Omental fat pad (tissue), 4 donors: ENCODE measurements around the gene VTN. TPM values are rescaled to one million over a fixed set of nuclear protein-coding genes. Genes with fewer than 3 reads are reported as not detected.

Source experiments
- ATAC-seq: fragments of 150-250 bp; one replicate; pipeline ENCODE4 v1.9.1; 2016; ENCODE audit warnings: mild to moderate bottlenecking, moderate library complexity; ENCODE audit not compliant: low FRiP score
- DNase-seq: peaks from one replicate; pipeline ENCODE4 v3.0.0-alpha.2; 2019; ENCODE audit warnings: low spot score
- total RNA-seq, 4 donors: library from RNA; depleted of rRNA; stranded (reverse); fragments of >200 nt; gene quantifications; one replicate each; pipeline ENCODE4 v1.1.0, GENCODE V29; 2016
- TF ChIP-seq, protein P1 (sequence below), 3 donors: fragments of 450-650 bp; IDR thresholded peaks; one replicate each; pipeline ENCODE4 v1.5.1; 2016 to 2017; ENCODE audit warnings: antibody characterized with exemption in 3 of 3, mild to moderate bottlenecking in 3 of 3, moderate library complexity in 2 of 3

The VTN gene
- total RNA-seq, 4 donors from 2014 or later = 3.2 to 82.4 (median 14.7) TPM

- ATAC-seq (no peak), DNase-seq (no peak)
- TF ChIP-seq, protein P1, sequence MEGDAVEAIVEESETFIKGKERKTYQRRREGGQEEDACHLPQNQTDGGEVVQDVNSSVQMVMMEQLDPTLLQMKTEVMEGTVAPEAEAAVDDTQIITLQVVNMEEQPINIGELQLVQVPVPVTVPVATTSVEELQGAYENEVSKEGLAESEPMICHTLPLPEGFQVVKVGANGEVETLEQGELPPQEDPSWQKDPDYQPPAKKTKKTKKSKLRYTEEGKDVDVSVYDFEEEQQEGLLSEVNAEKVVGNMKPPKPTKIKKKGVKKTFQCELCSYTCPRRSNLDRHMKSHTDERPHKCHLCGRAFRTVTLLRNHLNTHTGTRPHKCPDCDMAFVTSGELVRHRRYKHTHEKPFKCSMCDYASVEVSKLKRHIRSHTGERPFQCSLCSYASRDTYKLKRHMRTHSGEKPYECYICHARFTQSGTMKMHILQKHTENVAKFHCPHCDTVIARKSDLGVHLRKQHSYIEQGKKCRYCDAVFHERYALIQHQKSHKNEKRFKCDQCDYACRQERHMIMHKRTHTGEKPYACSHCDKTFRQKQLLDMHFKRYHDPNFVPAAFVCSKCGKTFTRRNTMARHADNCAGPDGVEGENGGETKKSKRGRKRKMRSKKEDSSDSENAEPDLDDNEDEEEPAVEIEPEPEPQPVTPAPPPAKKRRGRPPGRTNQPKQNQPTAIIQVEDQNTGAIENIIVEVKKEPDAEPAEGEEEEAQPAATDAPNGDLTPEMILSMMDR (IDR thresholded peaks at IDR 0.05) = no peak
Measured at GRCh38 chr17:28396635-28397239, 26.6 kb upstream of the VTN start.

- ATAC-seq = no peak
- TF ChIP-seq, protein P1 (IDR thresholded peaks at IDR 0.05) = no peak
- DNase-seq = no peak
Measured at GRCh38 chr17:28395968-28396367, 25.9 kb upstream of the VTN start.

GRCh38 chr17:28395426-28395825 is 25.3 kb upstream of the VTN start:
- ATAC-seq = no peak
- DNase-seq = no peak
- TF ChIP-seq, protein P1 (IDR thresholded peaks at IDR 0.05) = no peak

DNA sequence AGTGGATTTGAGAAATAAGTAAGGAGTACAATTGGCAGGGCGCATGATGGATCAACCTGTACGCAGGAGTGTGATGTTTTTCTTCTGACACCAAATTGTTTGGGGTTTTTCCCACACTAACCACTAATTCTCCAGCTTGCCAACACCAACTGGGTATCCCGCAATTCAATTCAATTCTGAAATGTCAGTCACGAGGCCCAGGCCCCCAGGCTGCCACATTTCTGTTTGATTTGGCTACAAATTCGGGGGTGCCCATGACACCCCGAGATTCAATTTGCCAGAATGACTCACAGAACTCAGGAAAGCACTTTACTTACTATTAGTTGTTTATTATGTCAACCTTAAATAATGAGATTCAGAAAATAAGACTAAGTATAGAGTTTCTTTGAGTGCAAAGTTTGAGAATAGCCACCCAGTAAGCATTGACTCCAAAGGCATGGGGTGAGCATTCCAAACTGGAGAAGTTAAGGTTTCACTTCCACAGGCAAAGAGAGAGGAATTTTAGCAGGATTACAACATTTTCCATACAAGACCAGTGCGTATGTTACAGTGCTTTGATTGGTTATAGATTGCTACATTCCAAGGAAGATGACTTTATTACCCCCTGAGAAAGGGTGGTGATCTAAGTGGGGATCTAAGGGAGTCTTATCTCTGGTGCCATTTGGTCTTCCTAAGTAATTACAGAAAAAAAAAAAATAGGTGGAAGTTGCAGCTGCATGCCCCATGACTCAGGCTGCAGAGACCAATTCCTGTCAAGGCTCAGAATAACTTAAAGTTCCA is 24.4 kb upstream of the VTN start:
- TF ChIP-seq, protein P1 (IDR thresholded peaks at IDR 0.05) = no peak
- ATAC-seq = no peak

DNA sequence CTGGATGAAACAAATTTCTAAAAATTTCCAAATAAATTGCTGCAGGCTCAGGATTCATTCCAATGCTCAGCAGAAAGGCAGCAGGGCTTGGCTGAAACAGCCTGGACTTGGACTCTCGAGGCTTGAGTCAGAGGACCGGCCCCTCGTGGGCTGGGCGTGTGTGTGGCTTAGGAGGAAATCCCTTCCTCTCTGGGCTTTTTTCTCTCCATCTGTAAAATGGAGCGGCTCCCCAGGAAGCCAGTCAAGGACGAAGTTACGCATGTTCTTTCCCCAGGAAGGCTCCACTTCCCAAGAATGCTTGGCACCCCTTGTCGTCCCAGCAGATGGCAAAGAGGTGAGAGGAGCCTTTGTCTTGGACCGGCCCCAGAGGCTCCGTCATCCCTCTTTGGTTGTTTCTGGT is 22.4 kb upstream of the VTN start:
- no peak for DNase-seq
- ATAC-seq = no peak
- TF ChIP-seq, protein P1 (IDR thresholded peaks at IDR 0.05) = no peak

More for the DNA sequence above, 24.4 kb upstream of the VTN start:
- no peak for DNase-seq

GRCh38 chr17:28391401-28391800 is 21.3 kb upstream of the VTN start:
- TF ChIP-seq, protein P1 (IDR thresholded peaks at IDR 0.05) = no peak
- ATAC-seq (no peak), DNase-seq (no peak)

- DNase-seq (no peak), ATAC-seq (no peak)
- TF ChIP-seq, protein P1 (IDR thresholded peaks at IDR 0.05) = no peak
Measured at GRCh38 chr17:28390984-28391383, 20.9 kb upstream of the VTN start.
